ENCODE measurements around the gene ZNF467. TPM values are rescaled to one million over a fixed set of nuclear protein-coding genes. Genes with fewer than 3 reads are reported as not detected.

ZNF467 gene
- total and polyA plus RNA-seq, 8 donors: 6.3 to 18.6 (median 8.8) TPM

GRCh38 chr7:149729983-149730801 lies 43.2 kb downstream of the ZNF467 start:
- Histone ChIP-seq H3K4me3 (no peak overlapping the region), H3K27ac (no peak overlapping the region), H3K9me3 (no peaks in the 10 kb centered on the region), H3K4me1 (no peaks in the 10 kb centered on the region), H3K36me3 (peaks cover 0 to 17% (median 0%) of the 10 kb centered on the region in 3 donors), H3K27me3 (no peaks in the 10 kb centered on the region)
- intact Hi-C loops (cut with DNase I): no loop called here
- WGBS, 2 donors: 92% methylated on average over 27 to 28 of the region's 28 CpGs
- ATAC-seq: no peak
- peak in 1 of 6 donors; percentile 49 for DNase-seq
- no peak for FAIRE-seq
- no peak for TF ChIP-seq CTCF (IDR thresholded peaks at IDR 0.05)

- no peak for ATAC-seq
- TF ChIP-seq CTCF (IDR thresholded peaks at IDR 0.05): no peak
- no peaks in the 10 kb centered on the region for H3K27me3 ChIP-seq
- no peak overlapping the region for H3K27ac ChIP-seq
- H3K9me3 ChIP-seq: no peaks in the 10 kb centered on the region
- peaks cover 0 to 21% (median 0%) of the 10 kb centered on the region in 3 donors for H3K36me3 ChIP-seq
- FAIRE-seq: no peak
- H3K4me3 ChIP-seq: no peak overlapping the region
- DNase-seq: peak in 1 of 6 donors; percentile 41
- 78 to 79% methylated on average over 5 of the region's 5 CpGs for WGBS, 2 donors
- H3K4me1 ChIP-seq: no peaks in the 10 kb centered on the region
- intact Hi-C loops (cut with DNase I): no loop called here
Measured at GRCh38 chr7:149729586-149729982, 43.8 kb downstream of the ZNF467 start.

GRCh38 chr7:149728491-149729375 lies 44.7 kb downstream of the ZNF467 start:
- no peak for TF ChIP-seq CTCF (IDR thresholded peaks at IDR 0.05)
- Histone ChIP-seq H3K9me3 (no peaks in the 10 kb centered on the region), H3K4me3 (no peak overlapping the region), H3K27ac (no peak overlapping the region), H3K4me1 (no peaks in the 10 kb centered on the region), H3K27me3 (no peaks in the 10 kb centered on the region), H3K36me3 (peaks cover 0 to 21% (median 0%) of the 10 kb centered on the region in 3 donors)
- no peak for ATAC-seq
- 90 to 94% methylated on average over 20 to 21 of the region's 21 CpGs for WGBS, 2 donors
- intact Hi-C loops (cut with DNase I): no loop called here
- DNase-seq: peak in 1 of 6 donors; percentile 53
- FAIRE-seq: no peak

GRCh38 chr7:149727899-149728476 lies 45.4 kb downstream of the ZNF467 start:
- intact Hi-C loops (cut with DNase I): no loop called here
- Histone ChIP-seq H3K36me3 (peaks cover 0 to 21% (median 0%) of the 10 kb centered on the region in 3 donors), H3K4me1 (no peaks in the 10 kb centered on the region), H3K4me3 (no peak overlapping the region), H3K27me3 (no peaks in the 10 kb centered on the region), H3K9me3 (no peaks in the 10 kb centered on the region), H3K27ac (no peak overlapping the region)
- TF ChIP-seq CTCF (IDR thresholded peaks at IDR 0.05): no peak
- ATAC-seq (no peak), DNase-seq (peak in 1 of 6 donors; percentile 55), FAIRE-seq (no peak)
- 88 to 94% methylated on average over 12 of the region's 12 CpGs for WGBS, 2 donors

Measured in pancreas (tissue), 10 donors.